ENCODE data around the gene DMRTC1B. TPM values are rescaled to one million over a fixed set of nuclear protein-coding genes. Genes with fewer than 3 reads are reported as not detected.

Gene DMRTC1B
- not detected in 2 replicates for total RNA-seq

GRCh38 chrX:72776653-72777466, at the start of gene DMRTC1B:
Gene DMRTC1B, plus strand, starts transcription at chrX:72776890. Its CDS starts 68,246 bp downstream, at chrX:72845136.

GRCh38 chrX:72782560-72782959, 5.9 kb downstream of the DMRTC1B start, which contains the start of gene FAM236B:
Gene FAM236B, minus strand, starts transcription at chrX:72782660. Its CDS starts 100 bp downstream, at chrX:72782560.

GRCh38 chrX:72808110-72808509, 31.4 kb downstream of the DMRTC1B start, which contains the start of gene FAM236D:
Gene FAM236D, minus strand, starts transcription at chrX:72808210. Its CDS starts 100 bp downstream, at chrX:72808110.

Small RNA genes lying within 50 kb of the gene (small RNA-seq; reads per million reads assigned to genes)
- gene RNU1-112P = 1.6 reads per million, percentile 74 among the genes with 10 or more reads in this experiment

Other genes with a start within 250 kb of the DMRTC1B start
- gene HDAC8, start 204.0 kb upstream of the DMRTC1B start, total RNA-seq = 27.6 and 33.3 TPM in 2 replicates
- 6.5 and 6.6 TPM in 2 replicates for gene PHKA1, start 62.6 kb upstream of the DMRTC1B start, total RNA-seq
- not detected in 2 replicates for gene FAM236B, start 5.8 kb downstream of the DMRTC1B start, total RNA-seq
- gene FAM236D, start 31.3 kb downstream of the DMRTC1B start, total RNA-seq = not detected in 2 replicates
- gene FAM236C, start 135.7 kb downstream of the DMRTC1B start, total RNA-seq = not detected in 2 replicates
- gene FAM236A, start 161.3 kb downstream of the DMRTC1B start, total RNA-seq = not detected in 2 replicates
- gene DMRTC1, start 166.9 kb downstream of the DMRTC1B start, total RNA-seq = not detected in 2 replicates
- not detected in 2 replicates for gene PABPC1L2B, start 226.0 kb downstream of the DMRTC1B start, total RNA-seq